HCT116 (cell line): ENCODE data around the gene ARGLU1. TPM values are rescaled to one million over a fixed set of nuclear protein-coding genes. Genes with fewer than 3 reads are reported as not detected.
A peak's percentile ranks its signal among the peaks of the same experiment; 100 is the strongest.

Experiments used
- ATAC-seq: fragments of 200-7000 bp; cut with Tn5 transposase; 2 replicates; pipeline ENCODE4 v1.9.1; 2020; ENCODE audit warnings: mild to moderate bottlenecking, moderate library complexity
- BruUV-seq: library from RNA; stranded (reverse); fragments of 400-500 nt; replicated peaks from 2 replicates; lab custom pipeline; 2021; lab: Mats Ljungman, UMichigan
- CTCF ChIA-PET: fragments of 300-600 bp; sonication (Branson Sonifier 250); formaldehyde crosslinking; loops from one replicate; lab custom pipeline; 2021; ENCODE audit warnings: antibody characterized with exemption; lab: Charles Lee
- POLR2A ChIA-PET: fragments of 300-600, 350-600 bp; sonication (Branson Sonifier 250); formaldehyde crosslinking; loops from one replicate; lab custom pipeline; 2021; ENCODE audit warnings: antibody characterized with exemption; lab: Charles Lee
- RAD21 ChIA-PET, 2 experiments: fragments of 300-600 bp; sonication (Branson Sonifier 250); formaldehyde crosslinking; loops; one replicate each; lab custom pipeline; 2023; ENCODE audit warnings: low total read pairs in 2 of 2; ENCODE audit not compliant: uncharacterized antibody in 2 of 2, unreplicated experiment in 2 of 2, low non-redundant PET in 1 of 2; lab: Charles Lee
- DNase-seq: peaks from one replicate; pipeline ENCODE4 v3.0.0-alpha.2; 2010; ENCODE audit warnings: low read depth, low spot score
- H2AFZ ChIP-seq: fragments of 200-600 bp; shearing (Covaris generic), sonication (generic); 2 replicates; pipeline ENCODE4 v1.6.1; 2017; ENCODE audit warnings: low read depth, mixed run types, mixed read lengths, antibody characterized with exemption, low read length; ENCODE audit not compliant: poor library complexity, severe bottlenecking
- H3K27ac ChIP-seq: 2 replicates; pipeline ENCODE4 v1.5.1; 2012; ENCODE audit warnings: low read depth, low read length
- H3K27me3 ChIP-seq: fragments of 200-600 bp; sonication (generic); 2 replicates; pipeline ENCODE4 v1.6.1; 2016; ENCODE audit warnings: mixed run types, low read length, mixed read lengths; ENCODE audit not compliant: insufficient read depth
- H3K36me3 ChIP-seq, 2 experiments: fragments of 200-500 bp in 1 of 2; fragments of 200-600 bp in 1 of 2; sonication (Bioruptor generic) in 1 of 2; sonication (generic) in 1 of 2; 2 replicates each; pipeline versions ENCODE4 v1.5.1 to v1.6.1; 2014 to 2016; ENCODE audit warnings: low read length in 2 of 2, inconsistent platforms in 1 of 2, mixed read lengths in 1 of 2, mixed run types in 1 of 2; ENCODE audit not compliant: insufficient read depth in 2 of 2, control insufficient read depth in 1 of 2
- H3K4me1 ChIP-seq, 2 experiments: fragments of 200-600 bp in 1 of 2; sonication (generic) in 1 of 2; 2 replicates each; pipeline versions ENCODE4 v1.5.1 to v1.6.1; 2012 to 2017; ENCODE audit warnings: low read length in 2 of 2, inconsistent platforms in 1 of 2, mild to moderate bottlenecking in 1 of 2, mixed read lengths in 1 of 2, mixed run types in 1 of 2, moderate library complexity in 1 of 2; ENCODE audit not compliant: insufficient read depth in 2 of 2, control insufficient read depth in 1 of 2
- H3K4me2 ChIP-seq: fragments of 200-600 bp; sonication (generic); 2 replicates; pipeline ENCODE4 v1.6.1; 2017; ENCODE audit warnings: mixed run types, low read length, mixed read lengths
- H3K4me3 ChIP-seq, 2 experiments: fragments of 200-600 bp in 1 of 2; sonication (generic) in 1 of 2; replicated peaks in 1 of 2; 2 replicates each; pipeline ENCODE4 v1.5.1; 2011 to 2016; ENCODE audit warnings: low read length in 2 of 2, control low read depth in 1 of 2, low read depth in 1 of 2, mild to moderate bottlenecking in 1 of 2, mixed read lengths in 1 of 2, mixed run types in 1 of 2
- H3K79me2 ChIP-seq: fragments of 200-600 bp; sonication (generic); 2 replicates; pipeline ENCODE4 v1.6.1; 2017; ENCODE audit warnings: mild to moderate bottlenecking, mixed run types, low read length, moderate library complexity, mixed read lengths; ENCODE audit not compliant: insufficient read depth
- H3K9ac ChIP-seq: fragments of 200-600 bp; sonication (generic); 2 replicates; pipeline ENCODE4 v1.6.1; 2016; ENCODE audit warnings: low read length, mixed read lengths
- H3K9me2 ChIP-seq: fragments of 200-600 bp; sonication (generic), shearing (Covaris generic); 2 replicates; pipeline ENCODE4 v1.6.1; 2017; ENCODE audit warnings: mixed run types, mild to moderate bottlenecking, moderate library complexity; ENCODE audit not compliant: insufficient read depth
- H3K9me3 ChIP-seq, 2 experiments: fragments of 200-500 bp in 1 of 2; fragments of 200-600 bp in 1 of 2; sonication (Bioruptor generic) in 1 of 2; sonication (generic) in 1 of 2; 2 replicates each; pipeline ENCODE4 v1.6.1; 2014 to 2017; ENCODE audit warnings: low read length in 2 of 2, mixed read lengths in 2 of 2, inconsistent platforms in 1 of 2, low read depth in 1 of 2, mild to moderate bottlenecking in 1 of 2, mixed run types in 1 of 2, moderate library complexity in 1 of 2; ENCODE audit not compliant: control insufficient read depth in 1 of 2, insufficient read depth in 1 of 2
- H4K20me1 ChIP-seq: fragments of 200-600 bp; sonication (generic), shearing (Covaris generic); 2 replicates; pipeline ENCODE4 v1.6.1; 2017; ENCODE audit warnings: mixed run types, mild to moderate bottlenecking, moderate library complexity; ENCODE audit not compliant: insufficient read depth
- EZH2 ChIP-seq: fragments of 200-600 bp; sonication (generic); IDR thresholded peaks from 2 replicates; pipeline ENCODE4 v1.6.1; 2017; ENCODE audit warnings: antibody characterized with exemption, mixed run types
- JUND ChIP-seq: IDR thresholded peaks from 2 replicates; pipeline ENCODE4 v1.6.1; 2012
- POLR2A ChIP-seq: IDR thresholded peaks from 2 replicates; pipeline ENCODE4 v1.7.0; 2011; ENCODE audit warnings: borderline replicate concordance; ENCODE audit not compliant: insufficient read depth, insufficient read length; ENCODE audit errors: extremely low read depth
- POLR2AphosphoS5 ChIP-seq: IDR thresholded peaks from 2 replicates; pipeline ENCODE4 v1.6.1; 2011; ENCODE audit warnings: mild to moderate bottlenecking, low read depth, low read length, moderate library complexity
- REST ChIP-seq: IDR thresholded peaks from 2 replicates; pipeline ENCODE4 v1.6.1; 2012; ENCODE audit warnings: low read depth
- YY1 ChIP-seq: IDR thresholded peaks from 2 replicates; pipeline ENCODE4 v1.6.1; 2011; ENCODE audit warnings: low read length, low read depth, moderate library complexity, mild to moderate bottlenecking; ENCODE audit not compliant: insufficient replicate concordance; ENCODE audit errors: extremely low read depth
- ZFX ChIP-seq: fragments of 450-650 bp; IDR thresholded peaks from 2 replicates; pipeline ENCODE4 v1.6.1; 2017
- intact Hi-C: fragments of 100-400 bp; cut with micrococcal nuclease; formaldehyde crosslinking; loops from 2 replicates; pipeline ENCODE4 v1.10.0; 2022
- total RNA-seq: library from RNA; stranded (reverse); gene quantifications from one replicate; pipeline ENCODE4 v1.2.1, GENCODE V29; 2021; ENCODE audit not compliant: unreplicated experiment
- TF ChIP-seq, protein P1 (sequence below): IDR thresholded peaks from 2 replicates; pipeline ENCODE4 v1.6.1; 2012

Gene ARGLU1
- total RNA-seq, 1 experiment from 2014 or later, result 57.8 TPM

DNA sequence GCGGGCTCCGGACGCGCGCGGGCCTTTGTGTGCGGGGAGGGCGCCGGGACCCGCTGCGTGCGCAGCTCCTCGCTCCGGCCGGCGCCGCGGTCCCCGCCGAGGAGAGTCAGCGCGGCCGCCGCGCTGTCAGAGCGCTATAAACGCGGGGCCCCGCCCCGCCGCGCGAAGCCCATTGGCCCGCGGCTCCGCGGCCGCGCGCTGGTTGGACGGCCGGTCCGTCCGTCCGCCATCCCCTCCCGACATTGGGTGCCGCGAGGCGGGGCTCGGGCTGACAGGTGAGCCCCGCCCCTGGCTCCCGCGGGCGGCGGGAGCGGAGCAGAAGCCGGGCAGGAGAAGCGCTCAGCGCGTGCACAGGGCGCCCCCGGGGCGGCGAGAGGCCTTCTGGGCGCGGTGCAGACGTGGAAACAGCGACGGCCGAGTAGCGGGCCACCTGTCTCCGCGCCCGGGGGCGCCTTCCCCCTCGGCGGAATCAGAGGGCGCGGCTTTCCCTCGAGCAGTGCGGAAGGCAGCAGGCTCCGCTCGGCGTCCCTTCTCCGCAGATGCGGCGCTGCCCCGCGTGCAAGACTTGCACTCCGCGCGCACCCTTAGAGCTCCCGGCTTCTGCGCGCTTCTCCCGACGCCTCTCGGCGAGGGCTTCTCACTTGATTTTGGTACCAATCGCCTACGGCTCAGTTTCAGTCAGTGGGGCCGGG is 32.2 kb downstream of the ARGLU1 start, which contains the start of gene EFNB2 (continued):
- TF ChIP-seq REST, result no peak
- no peak for TF ChIP-seq EZH2
- no peak for TF ChIP-seq YY1
- TF ChIP-seq POLR2AphosphoS5, result peak; percentile 98
- no peak for TF ChIP-seq JUND

DNA sequence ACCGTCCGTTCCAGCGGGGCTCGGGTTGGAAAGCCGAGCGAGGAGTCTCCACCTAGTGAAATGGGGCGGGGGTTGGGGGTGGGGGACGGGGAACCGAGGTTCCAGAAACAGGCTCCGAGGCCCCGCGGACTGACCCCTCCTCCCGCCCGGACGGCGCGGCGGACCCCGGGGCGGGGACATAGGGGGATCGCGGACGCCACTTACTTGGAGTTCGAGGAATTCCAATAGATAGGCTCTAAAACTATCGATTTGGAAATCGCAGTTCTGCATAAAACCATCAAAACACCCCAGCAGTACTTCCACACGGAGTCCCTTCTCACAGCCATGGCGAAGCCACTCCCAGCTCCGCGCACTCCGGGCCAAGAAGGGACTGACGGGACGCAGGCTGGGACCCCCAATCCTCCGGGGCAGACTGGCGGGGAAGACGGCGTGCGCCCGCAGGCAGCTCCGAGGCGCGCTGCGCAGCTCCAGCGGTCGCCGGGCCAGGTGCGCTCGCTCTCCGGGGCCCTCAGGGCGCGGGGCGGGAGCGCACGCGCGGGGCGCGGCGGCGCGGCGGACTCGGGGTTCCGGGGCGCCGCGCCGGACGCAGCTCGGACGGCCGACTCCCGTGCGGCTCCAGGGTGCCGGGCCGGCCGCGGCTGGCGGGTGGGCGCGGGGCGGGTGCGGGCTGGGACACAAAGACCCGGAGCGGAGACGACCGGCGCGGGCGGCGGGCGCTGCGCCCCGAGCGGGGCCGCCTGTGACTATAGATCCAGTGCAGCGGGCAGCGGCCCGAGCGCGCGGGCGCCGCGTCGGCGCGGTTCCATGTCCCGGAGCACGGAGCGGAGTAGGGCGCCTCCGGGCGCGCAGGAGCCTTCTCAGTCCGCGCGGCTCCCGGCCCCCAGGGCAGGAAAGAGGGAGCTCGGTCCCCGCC is 33.0 kb downstream of the ARGLU1 start:
- Histone ChIP-seq H3K36me3 (peaks cover 0 to 3% of the 10 kb centered on the region in 2 experiments; a peak in 2 of 4 replicates), H3K4me3 (peak overlapping the region; percentile 76 to 90), H3K9me2 (no peaks in the 10 kb centered on the region), H3K27me3 (no peaks in the 10 kb centered on the region), H3K4me2 (peak overlapping the region; percentile 96), H3K27ac (peak overlapping the region; percentile 81), H3K79me2 (peaks cover 49% of the 10 kb centered on the region), H4K20me1 (peaks cover 17% of the 10 kb centered on the region; the same call in 1 of the 2 replicates), H3K4me1 (peaks cover 11 to 24% of the 10 kb centered on the region in 2 experiments), H3K9ac (peak overlapping the region; percentile 75), H3K9me3 (no peaks in the 10 kb centered on the region), H2AFZ (no peak overlapping the region)
- POLR2A ChIA-PET, result interaction anchor here (0.6 to 1.9 kb wide), 5 partner anchors 8 to 1963 kb away, joined by 3 to 7 read pairs (median 4); no protein-coding TSS in a partner anchor
- RAD21 ChIA-PET, result interaction anchor here in 1 of 2 experiments (0.7 kb wide), 1 partner anchor 931 kb away, joined by 4 read pairs; no protein-coding TSS in a partner anchor
- intact Hi-C loops, result loop anchor here (5.0 to 10.0 kb wide), 9 partner anchors 382 to 1763 kb away; no protein-coding TSS in a partner anchor
- TF ChIP-seq ZFX (peak; percentile 74), EZH2 (no peak), POLR2A (no peak)
- TF ChIP-seq, protein P1, sequence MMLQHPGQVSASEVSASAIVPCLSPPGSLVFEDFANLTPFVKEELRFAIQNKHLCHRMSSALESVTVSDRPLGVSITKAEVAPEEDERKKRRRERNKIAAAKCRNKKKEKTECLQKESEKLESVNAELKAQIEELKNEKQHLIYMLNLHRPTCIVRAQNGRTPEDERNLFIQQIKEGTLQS, result no peak
- BruUV-seq, result no TSS peak
- CTCF ChIA-PET, result interaction anchor here (1.1 to 3.0 kb wide), 3 partner anchors 85 to 1124 kb away, joined by 3 to 17 read pairs (median 10); no protein-coding TSS in a partner anchor
- ATAC-seq (peak; percentile 34), DNase-seq (no peak)
